HG03565 (cell line): Measurements from ENCODE around the gene ATXN7.

Experiments used
- ATAC-seq: cut with Tn5 transposase; IDR thresholded peaks from one replicate; pipeline ENCODE4 v1.9.1; 2021; ENCODE audit warnings: mild to moderate bottlenecking, moderate library complexity; ENCODE audit not compliant: unreplicated experiment

Gene ATXN7

GRCh38 chr3:63862804-63863149 is 890 bp upstream of the ATXN7 start:
- ATAC-seq = no peak

GRCh38 chr3:63864008-63864964 is 619 bp downstream of the ATXN7 start:
- ATAC-seq = peak; percentile 28

GRCh38 chr3:63864965-63865327 is 1.3 kb downstream of the ATXN7 start:
- ATAC-seq = no peak

GRCh38 chr3:63867225-63867624 is 3.6 kb downstream of the ATXN7 start:
- ATAC-seq = no peak

GRCh38 chr3:63869940-63870614 is 6.4 kb downstream of the ATXN7 start:
- ATAC-seq = no peak

GRCh38 chr3:63870615-63871005 is 6.9 kb downstream of the ATXN7 start:
- ATAC-seq = no peak

- no peak for ATAC-seq
Observed at GRCh38 chr3:63872135-63872924, 8.7 kb downstream of the ATXN7 start.

- ATAC-seq = no peak
Observed at GRCh38 chr3:63874769-63875168, 11.1 kb downstream of the ATXN7 start.

- ATAC-seq = no peak
Observed at GRCh38 chr3:63875510-63875909, 11.8 kb downstream of the ATXN7 start.

GRCh38 chr3:63876260-63876659 is 12.6 kb downstream of the ATXN7 start:
- no peak for ATAC-seq

GRCh38 chr3:63877737-63878393 is 14.2 kb downstream of the ATXN7 start:
- ATAC-seq = no peak

GRCh38 chr3:63878394-63879060 is 14.9 kb downstream of the ATXN7 start:
- no peak for ATAC-seq

- no peak for ATAC-seq
Observed at GRCh38 chr3:63880653-63881052, 17.0 kb downstream of the ATXN7 start.

- no peak for ATAC-seq
Observed at GRCh38 chr3:63886858-63887257, 23.2 kb downstream of the ATXN7 start.

GRCh38 chr3:63891518-63891917 is 27.9 kb downstream of the ATXN7 start:
- ATAC-seq = no peak

- no peak for ATAC-seq
Observed at GRCh38 chr3:63892773-63893352, 29.2 kb downstream of the ATXN7 start.

GRCh38 chr3:63895422-63896189 is 31.9 kb downstream of the ATXN7 start:
- ATAC-seq = no peak

- ATAC-seq = peak; percentile 58
Observed at GRCh38 chr3:63896332-63897030, 32.8 kb downstream of the ATXN7 start.

GRCh38 chr3:63900010-63900409 is 36.3 kb downstream of the ATXN7 start:
- ATAC-seq = no peak
